ENCODE data around the gene DVL1. TPM values are rescaled to one million over a fixed set of nuclear protein-coding genes. Genes with fewer than 3 reads are reported as not detected.

DVL1 gene
- polyA plus RNA-seq, 3 donors, result 0.41 to 29.8 (median 0.55) TPM

DNA sequence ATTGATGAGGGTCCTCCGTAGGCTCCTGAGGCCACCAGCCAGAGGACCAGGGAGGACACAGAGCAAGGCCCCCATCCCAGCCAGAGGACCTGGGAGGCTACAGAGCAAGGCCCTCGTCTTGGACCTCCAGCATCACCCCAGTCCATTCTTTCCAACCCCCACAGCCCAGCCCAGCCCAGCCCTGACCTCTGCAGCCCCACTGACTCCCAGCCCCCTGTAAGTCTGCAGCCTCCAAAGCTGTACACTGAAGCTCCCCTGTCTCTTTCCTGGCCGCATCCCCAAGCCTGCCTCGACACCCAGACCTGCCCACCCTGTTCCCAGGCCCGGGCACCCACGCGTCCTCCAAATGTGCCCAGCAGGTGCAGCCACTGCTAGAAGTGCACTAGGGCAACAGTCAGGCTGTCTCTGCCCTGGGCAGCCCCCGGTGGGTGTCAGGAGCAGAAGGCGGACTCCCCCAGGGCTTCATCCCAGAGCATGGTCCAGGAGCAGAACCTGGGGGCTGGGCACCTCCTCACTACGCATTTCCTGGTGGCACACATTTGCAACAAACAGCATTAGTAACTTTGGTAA, 2.1 kb downstream of the DVL1 start:
- Histone ChIP-seq H3K79me2 (ENCODE audit: insufficient read depth, low read length) (peaks cover 28% of the 10 kb centered on the region), H3K36me3 (replicated peaks in 1 of 2; ENCODE audit: control insufficient read depth in 1 of 2, insufficient read depth in 2 of 2, low read length in 2 of 2) (no peaks in the 10 kb centered on the region), H3K9ac (ENCODE audit: insufficient read depth, low read length, poor library complexity, severe bottlenecking) (no peak overlapping the region), H3K4me3 (replicated peaks in 1 of 3; ENCODE audit: low read depth in 2 of 3, low read length in 3 of 3) (no peak overlapping the region), H3K9me3 (replicated peaks in 1 of 2; ENCODE audit: control insufficient read depth in 1 of 2, insufficient read depth in 1 of 2, low read length in 2 of 2) (no peaks in the 10 kb centered on the region), H3K4me1 (ENCODE audit: control insufficient read depth in 1 of 2, insufficient read depth in 2 of 2, low read length in 2 of 2) (peaks cover 11 to 17% of the 10 kb centered on the region in 2 donors), H3K4me2 (replicated peaks; ENCODE audit: extremely low read depth, low read length, poor library complexity, severe bottlenecking) (peak overlapping the region; percentile 91), H2AFZ (ENCODE audit: insufficient read depth, low read depth, low read length, poor library complexity, severe bottlenecking) (no peak overlapping the region), H3K27me3 (ENCODE audit: control insufficient read depth in 2 of 2, insufficient read depth in 2 of 2, low read length in 2 of 2) (peaks cover 0 to 7% of the 10 kb centered on the region in 2 donors), H4K20me1 (ENCODE audit: insufficient read depth, low read length) (peaks cover 43% of the 10 kb centered on the region), H3K27ac (ENCODE audit: low read depth in 1 of 2, low read length in 2 of 2) (no peak overlapping the region)
- peaks cover 0 to 2% (median 0%) of the 10 kb centered on the region in 7 donors for H3K9me3 Mint-ChIP-seq
- no peak for DNase-seq
- peaks cover 16% of the 10 kb centered on the region for H3K4me1 Mint-ChIP-seq
- H3K4me3 Mint-ChIP-seq, result peak overlapping the region in 1 of 2 donors; percentile 81
- peaks cover 0 to 1% of the 10 kb centered on the region in 2 donors for H3K36me3 Mint-ChIP-seq
- TF ChIP-seq CTCF (IDR thresholded peaks at IDR 0.05), result no peak
- no peak overlapping the region for H3K27ac Mint-ChIP-seq
- intact Hi-C loops (cut with micrococcal nuclease), result no loop called here
- H3K27me3 Mint-ChIP-seq (ENCODE audit: low read depth in 3 of 3), result peaks cover 6 to 20% (median 10%) of the 10 kb centered on the region in 3 donors
- WGBS (ENCODE audit: insufficient coverage), result 95% methylated on average over 9 of the region's 10 CpGs

GRCh38 chr1:1346501-1346890, 2.7 kb downstream of the DVL1 start:
- H3K79me2 ChIP-seq (ENCODE audit: insufficient read depth, low read length), result peaks cover 28% of the 10 kb centered on the region
- no peak overlapping the region for H3K9ac ChIP-seq (ENCODE audit: insufficient read depth, low read length, poor library complexity, severe bottlenecking)
- Mint-ChIP-seq H3K4me3 (no peak overlapping the region), H3K27me3 (ENCODE audit: low read depth in 3 of 3) (peaks cover under 1 to 14% (median 5%) of the 10 kb centered on the region in 3 donors), H3K27ac (peak overlapping the region in 1 of 7 donors; percentile 27), H3K4me1 (peaks cover 16% of the 10 kb centered on the region), H3K36me3 (peaks cover 0 to 4% of the 10 kb centered on the region in 2 donors), H3K9me3 (no peaks in the 10 kb centered on the region)
- no peaks in the 10 kb centered on the region for H3K9me3 ChIP-seq (replicated peaks in 1 of 2; ENCODE audit: control insufficient read depth in 1 of 2, insufficient read depth in 1 of 2, low read length in 2 of 2)
- WGBS (ENCODE audit: insufficient coverage), result 95% methylated on average over 8 of the region's 10 CpGs
- peaks cover 44% of the 10 kb centered on the region for H4K20me1 ChIP-seq (ENCODE audit: insufficient read depth, low read length)
- no peak for DNase-seq
- intact Hi-C loops (cut with micrococcal nuclease), result no loop called here
- peaks cover 11 to 17% of the 10 kb centered on the region in 2 donors for H3K4me1 ChIP-seq (ENCODE audit: control insufficient read depth in 1 of 2, insufficient read depth in 2 of 2, low read length in 2 of 2)
- no peak overlapping the region for H3K4me2 ChIP-seq (replicated peaks; ENCODE audit: extremely low read depth, low read length, poor library complexity, severe bottlenecking)
- no peak overlapping the region for H3K27ac ChIP-seq (ENCODE audit: low read depth in 1 of 2, low read length in 2 of 2)
- H3K27me3 ChIP-seq (ENCODE audit: control insufficient read depth in 2 of 2, insufficient read depth in 2 of 2, low read length in 2 of 2), result peaks cover 0 to under 1% of the 10 kb centered on the region in 2 donors
- no peak for TF ChIP-seq CTCF (IDR thresholded peaks at IDR 0.05)
- no peak overlapping the region for H3K4me3 ChIP-seq (replicated peaks in 1 of 3; ENCODE audit: low read depth in 2 of 3, low read length in 3 of 3)
- H2AFZ ChIP-seq (ENCODE audit: insufficient read depth, low read depth, low read length, poor library complexity, severe bottlenecking), result no peak overlapping the region
- peaks cover 0 to 3% of the 10 kb centered on the region in 2 donors for H3K36me3 ChIP-seq (replicated peaks in 1 of 2; ENCODE audit: control insufficient read depth in 1 of 2, insufficient read depth in 2 of 2, low read length in 2 of 2)

All from CD14-positive monocyte (primary cell).